Skeletal muscle cell (primary cell): Measurements from ENCODE around the gene TAMALIN.

ENCODE experiments used
- DNase-seq: peaks from one replicate; pipeline ENCODE4 v3.0.0-alpha.2; 2010; ENCODE audit warnings: low read depth
- H3K4me3 ChIP-seq: 2 replicates; pipeline ENCODE4 v1.5.1; 2011; ENCODE audit warnings: low read depth, mild to moderate bottlenecking, control low read depth, low read length, moderate library complexity

The TAMALIN gene

GRCh38 chr12:52050758-52051541, 44.2 kb downstream of the TAMALIN start, which contains the start of gene NR4A1:
TSS of gene NR4A1 (plus strand) at chr12:52051442. CDS start at chr12:52054329, 2,887 bp downstream.
- peak; percentile 86 for DNase-seq
- peak within 1 kb of the TSS; percentile 62 for H3K4me3 ChIP-seq

DNA sequence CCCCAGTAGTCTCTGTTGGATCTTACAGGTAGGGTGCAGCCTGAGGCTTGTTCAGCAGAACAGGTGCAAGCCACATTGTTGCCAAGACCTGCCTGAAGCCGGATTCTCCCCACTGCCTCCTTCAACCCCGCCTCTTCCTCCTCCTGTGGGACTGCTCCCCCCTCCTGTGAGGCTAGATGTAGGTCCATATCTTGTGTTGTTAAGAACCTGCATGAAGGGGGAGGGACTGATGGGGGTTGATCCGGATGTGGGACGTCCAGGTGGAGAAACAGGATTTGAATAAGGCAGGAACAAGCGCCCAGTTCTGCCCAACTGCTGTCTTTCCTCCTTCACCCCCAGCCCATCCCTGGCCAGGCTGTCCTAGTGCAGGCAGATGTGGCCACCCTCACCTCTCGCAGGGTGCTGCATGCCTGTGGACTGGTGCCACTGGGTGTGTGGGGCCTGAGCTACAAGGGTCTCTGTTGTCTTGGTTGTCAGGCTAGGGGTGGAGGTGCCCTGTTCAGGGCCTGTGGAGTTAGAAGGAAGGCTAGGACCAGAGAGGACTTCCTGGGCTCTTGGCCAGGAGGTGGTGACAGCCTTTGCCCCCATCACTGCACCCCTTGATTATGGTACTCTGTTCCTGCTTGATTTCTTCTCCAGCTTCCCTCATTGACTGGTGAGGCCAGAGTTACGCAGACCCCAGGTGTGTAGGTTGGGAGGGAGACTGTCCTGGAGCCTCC, 45.9 kb downstream of the TAMALIN start:
- no peak overlapping the region for H3K4me3 ChIP-seq
- no peak for DNase-seq

DNA sequence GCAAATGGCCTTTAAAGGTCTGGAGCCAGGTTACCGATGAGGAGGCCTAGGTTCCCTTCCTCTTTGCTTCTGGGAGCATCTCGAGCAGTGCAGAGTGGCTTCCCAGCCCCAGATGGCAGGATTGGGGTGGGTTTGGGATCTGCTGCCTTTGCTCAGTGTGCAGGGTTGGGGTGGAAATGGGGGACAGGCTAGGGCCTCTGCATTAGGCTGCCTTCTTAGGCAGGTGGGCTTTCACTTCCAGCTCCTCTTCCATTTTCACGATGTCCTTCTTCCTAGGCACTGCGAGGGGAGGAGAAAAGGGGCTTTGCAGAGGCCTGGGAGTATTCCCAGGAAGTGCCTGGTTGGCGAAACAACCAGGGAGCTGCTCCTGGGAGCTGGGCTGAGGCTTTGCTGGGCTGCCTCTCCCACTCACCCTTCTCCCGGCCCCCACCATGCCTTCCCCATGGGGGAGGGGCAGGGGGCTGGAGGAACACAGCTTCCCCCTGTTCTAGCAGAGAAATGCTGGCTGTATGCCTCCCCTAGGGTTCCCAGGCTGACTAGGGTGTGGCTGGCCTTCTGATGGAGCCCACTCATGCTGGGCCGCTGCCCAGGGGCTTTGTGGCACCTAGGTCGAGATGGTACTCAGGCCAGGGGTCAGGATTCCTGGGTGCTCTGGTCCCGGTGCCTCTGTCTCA, 46.9 kb downstream of the TAMALIN start:
- H3K4me3 ChIP-seq, result no peak overlapping the region
- DNase-seq, result no peak

GRCh38 chr12:52054231-52054832, 47.6 kb downstream of the TAMALIN start:
- no peak for DNase-seq
- no peak overlapping the region for H3K4me3 ChIP-seq

DNA sequence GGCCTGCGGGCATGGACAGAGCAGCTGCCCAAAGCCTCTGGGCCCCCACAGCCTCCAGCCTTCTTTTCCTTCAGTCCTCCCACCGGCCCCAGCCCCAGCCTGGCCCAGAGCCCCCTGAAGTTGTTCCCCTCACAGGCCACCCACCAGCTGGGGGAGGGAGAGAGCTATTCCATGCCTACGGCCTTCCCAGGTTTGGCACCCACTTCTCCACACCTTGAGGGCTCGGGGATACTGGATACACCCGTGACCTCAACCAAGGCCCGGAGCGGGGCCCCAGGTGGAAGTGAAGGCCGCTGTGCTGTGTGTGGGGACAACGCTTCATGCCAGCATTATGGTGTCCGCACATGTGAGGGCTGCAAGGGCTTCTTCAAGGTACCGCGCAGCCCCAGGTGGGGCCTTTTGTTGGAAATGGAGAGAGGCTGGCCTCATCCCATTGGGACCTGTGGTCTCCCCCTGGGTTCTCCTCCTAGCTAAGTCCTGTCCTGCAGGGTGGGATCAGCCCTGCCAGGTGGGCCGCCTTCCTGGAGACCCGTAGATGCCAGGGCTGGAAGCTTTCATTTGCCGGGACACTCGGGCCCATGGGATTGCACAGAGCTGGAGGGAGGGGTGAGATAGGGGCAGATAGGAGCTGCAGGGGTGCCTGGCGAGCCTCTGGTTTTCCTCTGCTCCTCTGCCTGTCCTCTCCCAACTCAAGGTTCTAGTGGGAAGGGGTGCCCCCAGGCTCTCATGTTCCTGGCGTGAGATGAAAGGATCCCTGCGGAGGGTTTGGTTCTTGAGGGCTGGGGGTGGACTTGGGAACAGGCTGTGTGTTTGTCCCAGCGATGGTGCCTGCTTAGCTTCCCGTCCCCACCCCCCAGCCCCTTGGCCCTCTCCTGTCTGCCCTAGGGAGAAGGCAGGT, 48.3 kb downstream of the TAMALIN start:
- no peak overlapping the region for H3K4me3 ChIP-seq
- no peak for DNase-seq

- no peak for DNase-seq
- H3K4me3 ChIP-seq, result no peak overlapping the region
These were observed 49.3 kb downstream of the TAMALIN start for GRCh38 chr12:52055731-52056711.

- no peak for DNase-seq
- no peak overlapping the region for H3K4me3 ChIP-seq
These were observed 50.3 kb downstream of the TAMALIN start for GRCh38 chr12:52056801-52057637.

DNA sequence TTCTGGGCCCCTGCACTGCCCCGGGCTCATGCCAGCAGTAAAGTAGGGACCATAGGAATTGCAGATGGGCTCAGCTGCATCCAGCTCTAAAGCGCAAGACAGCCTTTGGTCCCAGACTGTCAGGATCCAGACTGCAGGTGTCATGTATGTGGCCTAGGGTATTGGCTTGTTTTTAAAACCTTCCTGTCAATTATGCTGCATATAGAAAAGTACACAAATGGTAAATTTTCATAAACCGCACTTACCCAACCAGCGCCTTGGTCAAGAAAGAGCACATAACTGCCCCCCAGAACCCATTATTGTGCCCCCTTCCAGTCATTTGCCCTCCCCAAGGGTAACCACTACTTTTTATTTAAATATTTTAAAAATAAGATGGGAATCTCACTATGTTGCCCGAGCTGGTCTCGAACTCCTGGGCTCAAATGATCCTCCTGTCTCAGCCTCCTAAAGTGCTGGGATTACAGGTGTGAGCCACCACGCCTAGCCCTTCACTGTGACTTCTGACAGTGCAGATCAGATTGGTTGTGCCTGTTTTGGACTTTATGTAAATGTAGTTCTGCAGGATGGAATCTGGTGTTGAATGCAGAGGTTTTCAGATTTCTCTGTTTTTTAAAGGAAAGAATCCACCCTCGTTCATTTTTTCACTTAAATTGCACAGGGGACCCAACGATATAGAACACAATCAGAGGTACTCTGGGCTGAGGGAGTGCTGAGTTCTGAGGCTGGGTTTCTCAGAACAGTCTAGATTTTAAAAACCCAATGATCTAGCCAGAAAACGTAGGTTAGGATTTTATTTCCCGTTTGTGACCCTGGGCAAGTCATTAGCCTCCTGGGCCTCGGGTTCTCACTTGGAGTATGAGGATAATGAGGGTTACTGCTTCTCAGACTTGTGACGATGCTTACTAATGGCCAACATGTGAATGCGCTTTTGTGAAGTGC, 51.2 kb downstream of the TAMALIN start:
- no peak for DNase-seq
- no peak overlapping the region for H3K4me3 ChIP-seq

DNA sequence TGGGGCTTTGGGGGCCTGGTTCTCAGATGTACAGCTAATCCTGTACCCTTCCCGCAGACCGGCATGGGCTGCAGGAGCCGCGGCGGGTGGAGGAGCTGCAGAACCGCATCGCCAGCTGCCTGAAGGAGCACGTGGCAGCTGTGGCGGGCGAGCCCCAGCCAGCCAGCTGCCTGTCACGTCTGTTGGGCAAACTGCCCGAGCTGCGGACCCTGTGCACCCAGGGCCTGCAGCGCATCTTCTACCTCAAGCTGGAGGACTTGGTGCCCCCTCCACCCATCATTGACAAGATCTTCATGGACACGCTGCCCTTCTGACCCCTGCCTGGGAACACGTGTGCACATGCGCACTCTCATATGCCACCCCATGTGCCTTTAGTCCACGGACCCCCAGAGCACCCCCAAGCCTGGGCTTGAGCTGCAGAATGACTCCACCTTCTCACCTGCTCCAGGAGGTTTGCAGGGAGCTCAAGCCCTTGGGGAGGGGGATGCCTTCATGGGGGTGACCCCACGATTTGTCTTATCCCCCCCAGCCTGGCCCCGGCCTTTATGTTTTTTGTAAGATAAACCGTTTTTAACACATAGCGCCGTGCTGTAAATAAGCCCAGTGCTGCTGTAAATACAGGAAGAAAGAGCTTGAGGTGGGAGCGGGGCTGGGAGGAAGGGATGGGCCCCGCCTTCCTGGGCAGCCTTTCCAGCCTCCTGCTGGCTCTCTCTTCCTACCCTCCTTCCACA, 52.0 kb downstream of the TAMALIN start:
- no peak for DNase-seq
- no peak overlapping the region for H3K4me3 ChIP-seq

DNA sequence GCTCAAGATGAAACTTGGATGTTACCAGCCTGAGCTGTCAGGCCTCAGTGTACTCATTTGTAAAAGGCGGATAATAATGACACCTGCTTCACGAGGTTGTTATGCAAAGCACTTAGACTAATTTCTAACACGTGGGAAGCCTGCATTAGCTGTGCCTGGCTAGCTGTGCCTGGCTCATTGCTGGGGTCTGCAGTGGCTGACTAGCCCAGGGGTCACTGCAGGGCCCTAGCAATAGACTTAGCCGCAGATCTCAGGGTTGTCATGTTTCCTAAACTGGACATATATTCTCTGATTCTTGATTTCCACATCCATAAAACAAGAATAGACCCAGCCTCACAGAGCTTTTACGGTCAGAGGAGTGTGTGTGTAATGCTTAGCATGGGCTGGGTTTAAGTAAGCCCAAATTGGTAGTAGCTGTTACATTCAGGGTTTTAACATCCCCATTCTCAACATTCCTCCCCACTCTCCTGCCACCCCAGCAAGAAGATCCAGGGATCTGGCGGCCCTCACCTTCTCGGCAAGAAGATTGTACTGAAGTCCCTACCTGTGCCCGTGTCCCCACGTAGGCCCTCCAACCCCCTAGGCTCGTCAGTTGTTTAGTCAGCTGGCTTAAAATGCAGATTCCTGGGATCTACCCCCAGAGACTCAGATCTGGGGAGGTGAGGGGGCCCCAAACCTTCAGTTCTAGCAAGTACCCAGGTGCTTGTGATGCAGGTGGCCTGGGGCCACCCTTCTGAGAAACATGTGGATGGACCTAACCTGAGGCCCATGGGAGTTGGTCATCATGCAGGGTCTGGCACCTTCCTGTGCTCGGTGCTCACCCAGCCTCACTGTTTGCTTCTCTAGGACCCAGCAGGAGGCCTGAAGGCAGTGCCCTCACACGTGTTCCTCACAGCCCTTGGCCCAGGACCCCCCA, 53.1 kb downstream of the TAMALIN start:
- DNase-seq, result no peak
- H3K4me3 ChIP-seq, result no peak overlapping the region

GRCh38 chr12:52060498-52061177, 53.9 kb downstream of the TAMALIN start:
- DNase-seq, result no peak
- H3K4me3 ChIP-seq, result no peak overlapping the region

- no peak for DNase-seq
- H3K4me3 ChIP-seq, result no peak overlapping the region
These were observed 54.9 kb downstream of the TAMALIN start for GRCh38 chr12:52061470-52062166.
